ENCODE measurements around the gene SLC23A2.

DNA sequence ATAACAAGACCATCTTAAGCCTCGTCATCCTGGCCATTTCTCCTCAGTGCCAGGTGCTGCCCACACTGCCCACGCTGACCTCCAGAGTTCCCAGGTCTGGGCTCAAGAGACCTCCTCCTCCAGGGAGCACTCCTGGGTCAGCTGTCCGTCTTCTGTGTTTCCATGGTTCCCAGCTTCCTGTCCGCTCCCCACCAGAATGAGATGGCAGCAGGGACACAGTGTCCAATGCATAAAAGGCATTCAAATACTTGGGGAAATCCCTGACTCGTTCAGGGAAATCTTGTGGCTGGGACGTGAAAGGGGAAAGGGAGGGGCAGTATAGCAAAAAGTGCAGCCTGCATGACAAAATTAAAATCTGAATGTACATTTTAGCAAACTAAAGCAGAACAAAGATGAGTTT is 54.3 kb downstream of the SLC23A2 start:
- no peak for TF ChIP-seq POLR2AphosphoS5 (IDR thresholded peaks at IDR 0.05; ENCODE audit: low read depth, low read length)
- TF ChIP-seq TAF1 (IDR thresholded peaks at IDR 0.05; ENCODE audit: low read depth, low read length), result no peak
- no peak for TF ChIP-seq POLR2A (IDR thresholded peaks at IDR 0.05; ENCODE audit: low read depth, low read length)
- TF ChIP-seq SPI1 (IDR thresholded peaks at IDR 0.05; ENCODE audit: low read depth, low read length), result no peak
